Activated naive CD8-positive, alpha-beta T cell (primary cell): ENCODE results near the gene SYNGAP1.
"Not testable (repeated sequence)": the region's sequence is repeated elsewhere in the genome, so short reads cannot be mapped to it uniquely, and the experiment has no call there.

Experiments
- H3K27ac Mint-ChIP-seq: one replicate; pipeline ENCODE4 v1.8.0; 2021; ENCODE audit warnings: mixed read lengths
- H3K27me3 Mint-ChIP-seq: one replicate; pipeline ENCODE4 v1.8.0; 2021; ENCODE audit warnings: mixed read lengths
- H3K36me3 Mint-ChIP-seq: one replicate; pipeline ENCODE4 v1.8.0; 2021; ENCODE audit warnings: mixed read lengths
- H3K4me1 Mint-ChIP-seq: one replicate; pipeline ENCODE4 v1.8.0; 2021; ENCODE audit warnings: low read depth, mixed read lengths
- H3K4me3 Mint-ChIP-seq: one replicate; pipeline ENCODE4 v1.8.0; 2021; ENCODE audit warnings: mild to moderate bottlenecking, mixed read lengths
- H3K9me3 Mint-ChIP-seq: one replicate; pipeline ENCODE4 v1.8.0; 2021; ENCODE audit warnings: low read depth, mixed read lengths

The SYNGAP1 gene

DNA sequence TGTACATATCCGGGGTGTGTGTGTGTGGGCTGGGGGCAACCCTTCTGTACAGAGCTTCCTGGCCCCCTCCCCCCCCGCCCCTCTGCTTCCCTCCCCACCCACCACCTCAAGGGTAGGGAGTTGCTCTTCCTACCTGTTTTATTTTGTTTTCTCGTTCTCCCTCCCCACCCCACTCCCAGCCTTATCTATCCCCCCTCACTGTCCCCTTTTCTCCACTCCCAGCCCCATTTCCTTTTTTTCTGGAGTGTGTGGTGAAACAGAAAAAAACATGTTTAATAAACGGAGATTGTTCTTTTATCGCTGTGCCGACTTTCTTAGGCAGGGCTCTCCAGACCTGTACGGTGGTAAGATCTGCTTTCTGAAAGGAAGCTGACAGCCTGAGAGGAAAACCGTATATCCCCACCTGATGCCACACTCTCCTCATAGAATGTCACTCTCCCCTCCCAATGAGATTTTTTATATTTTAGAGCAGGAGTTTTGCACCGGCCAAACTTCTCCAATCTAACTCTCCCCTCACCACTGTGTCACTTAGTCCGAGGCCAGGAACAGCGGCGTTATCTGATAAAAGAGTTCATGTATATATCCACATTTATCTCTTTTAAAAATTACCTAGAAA is 33.6 kb downstream of the SYNGAP1 start:
- Mint-ChIP-seq H3K4me1 (peaks cover 29% of the 10 kb centered on the region), H3K9me3 (no peaks in the 10 kb centered on the region), H3K27me3 (no peaks in the 10 kb centered on the region), H3K27ac (peak overlapping the region; percentile 81), H3K36me3 (peaks cover 10% of the 10 kb centered on the region), H3K4me3 (peak overlapping the region; percentile 95)

DNA sequence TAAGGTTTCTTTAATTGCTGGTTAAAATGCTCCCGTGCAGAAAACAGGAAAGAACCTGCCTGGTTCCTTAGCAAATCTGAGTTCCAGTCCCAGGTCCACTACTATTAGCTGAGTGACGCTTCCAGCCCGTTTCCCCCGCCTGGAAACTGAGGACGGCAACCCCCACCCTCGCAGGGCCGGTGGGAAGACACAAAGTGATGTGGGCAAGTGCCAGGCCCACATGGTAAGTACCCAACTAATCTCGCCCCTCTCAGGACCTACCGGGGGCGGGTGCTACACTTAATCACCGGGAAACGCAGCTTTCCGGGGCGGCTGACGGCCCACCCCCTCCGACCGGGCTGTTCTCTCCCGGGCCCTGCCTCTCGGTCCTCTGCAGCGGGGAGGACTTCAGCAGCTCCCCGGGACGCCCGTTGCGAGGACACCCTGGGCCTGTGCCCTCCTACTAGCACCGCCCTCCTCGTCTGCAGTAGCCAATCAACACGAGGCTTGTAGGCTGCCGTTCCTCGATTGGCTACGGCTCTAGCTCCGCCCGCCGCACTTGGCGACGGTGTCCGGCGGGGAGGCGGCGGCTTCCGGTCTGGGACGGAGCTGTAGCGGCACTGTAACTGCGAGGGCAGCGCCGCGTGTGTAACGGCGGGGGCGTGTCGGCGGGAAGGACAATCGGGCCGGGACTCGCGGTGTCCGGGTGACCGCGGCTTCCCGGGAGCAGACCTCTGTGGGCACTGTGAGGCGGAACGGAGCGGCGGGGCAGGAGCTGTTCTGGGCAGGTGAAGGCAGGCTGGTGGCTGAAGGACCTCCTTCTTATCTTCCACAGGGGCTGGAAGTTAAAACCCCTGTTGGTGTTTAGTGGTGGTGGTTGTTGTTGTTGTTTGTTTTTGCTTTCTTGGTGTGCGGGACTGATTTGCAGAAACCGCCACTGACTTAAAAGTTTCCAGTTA is 34.4 kb downstream of the SYNGAP1 start, which contains the start of gene ZBTB9:
Gene ZBTB9 (plus strand): TSS at position 568 of the 938 bp plus-strand sequence. CDS start 525 bp downstream, outside the sequence.
- peak within 1 kb of the TSS; percentile 81 for H3K27ac Mint-ChIP-seq
- H3K27me3 Mint-ChIP-seq: no peaks in the 10 kb centered on the region
- H3K4me3 Mint-ChIP-seq: peak within 1 kb of the TSS; percentile 95
- H3K36me3 Mint-ChIP-seq: peaks cover 12% of the 10 kb centered on the region
- H3K9me3 Mint-ChIP-seq: no peaks in the 10 kb centered on the region
- peaks cover 29% of the 10 kb centered on the region for H3K4me1 Mint-ChIP-seq

DNA sequence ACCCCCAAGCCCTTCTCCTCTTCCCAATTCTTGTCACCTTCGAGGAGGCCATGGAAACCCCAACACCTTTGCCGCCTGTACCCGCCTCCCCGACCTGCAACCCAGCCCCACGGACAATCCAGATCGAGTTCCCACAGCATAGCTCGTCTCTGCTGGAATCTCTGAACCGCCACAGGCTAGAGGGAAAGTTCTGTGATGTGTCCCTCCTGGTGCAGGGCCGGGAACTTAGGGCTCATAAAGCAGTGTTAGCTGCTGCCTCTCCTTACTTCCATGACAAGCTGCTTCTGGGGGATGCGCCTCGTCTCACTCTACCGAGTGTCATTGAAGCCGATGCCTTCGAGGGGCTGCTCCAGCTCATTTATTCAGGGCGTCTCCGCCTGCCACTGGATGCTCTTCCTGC is 35.2 kb downstream of the SYNGAP1 start:
- H3K4me3 Mint-ChIP-seq: peak overlapping the region; percentile 95
- no peaks in the 10 kb centered on the region for H3K27me3 Mint-ChIP-seq
- peaks cover 29% of the 10 kb centered on the region for H3K4me1 Mint-ChIP-seq
- peak overlapping the region; percentile 81 for H3K27ac Mint-ChIP-seq
- peaks cover 12% of the 10 kb centered on the region for H3K36me3 Mint-ChIP-seq
- no peaks in the 10 kb centered on the region for H3K9me3 Mint-ChIP-seq

DNA sequence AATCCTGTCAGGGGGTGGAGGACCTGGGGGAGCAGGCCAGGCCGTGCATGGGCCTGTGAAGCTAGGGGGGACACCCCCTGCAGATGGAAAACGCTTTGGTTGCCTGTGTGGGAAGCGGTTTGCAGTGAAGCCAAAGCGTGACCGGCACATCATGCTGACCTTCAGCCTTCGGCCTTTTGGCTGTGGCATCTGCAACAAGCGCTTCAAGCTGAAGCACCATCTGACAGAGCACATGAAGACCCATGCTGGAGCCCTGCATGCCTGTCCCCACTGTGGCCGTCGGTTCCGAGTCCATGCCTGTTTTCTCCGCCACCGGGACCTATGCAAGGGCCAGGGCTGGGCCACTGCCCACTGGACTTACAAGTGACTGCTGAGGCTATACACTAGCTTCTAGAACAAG is 36.3 kb downstream of the SYNGAP1 start:
- Mint-ChIP-seq H3K4me1 (peaks cover 29% of the 10 kb centered on the region), H3K36me3 (peaks cover 12% of the 10 kb centered on the region), H3K4me3 (peak overlapping the region; percentile 46), H3K9me3 (no peaks in the 10 kb centered on the region), H3K27me3 (no peaks in the 10 kb centered on the region), H3K27ac (no peak overlapping the region)

DNA sequence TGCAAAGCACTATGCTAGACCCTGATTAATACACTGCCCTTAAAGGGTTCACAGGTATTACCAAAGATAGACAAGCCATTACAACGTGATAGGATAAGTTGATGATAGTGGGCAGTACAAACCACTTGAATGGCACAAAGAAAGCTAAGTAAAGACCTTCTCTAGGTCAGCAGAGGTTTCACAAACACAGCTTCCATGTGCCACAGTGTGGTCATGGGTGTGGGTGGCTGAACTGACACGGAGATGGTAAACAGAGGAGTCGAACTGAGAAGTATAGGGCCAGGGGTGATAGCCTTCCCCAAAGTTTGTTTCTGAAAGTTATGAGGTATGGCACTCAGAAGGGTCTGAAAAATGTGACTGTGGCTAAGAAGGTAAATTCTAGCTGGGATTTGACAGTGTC is 38.8 kb downstream of the SYNGAP1 start:
- no peaks in the 10 kb centered on the region for H3K27me3 Mint-ChIP-seq
- H3K4me3 Mint-ChIP-seq: no peak overlapping the region
- H3K36me3 Mint-ChIP-seq: peaks cover 12% of the 10 kb centered on the region
- peaks cover 18% of the 10 kb centered on the region for H3K4me1 Mint-ChIP-seq
- H3K9me3 Mint-ChIP-seq: no peaks in the 10 kb centered on the region
- no peak overlapping the region for H3K27ac Mint-ChIP-seq

DNA sequence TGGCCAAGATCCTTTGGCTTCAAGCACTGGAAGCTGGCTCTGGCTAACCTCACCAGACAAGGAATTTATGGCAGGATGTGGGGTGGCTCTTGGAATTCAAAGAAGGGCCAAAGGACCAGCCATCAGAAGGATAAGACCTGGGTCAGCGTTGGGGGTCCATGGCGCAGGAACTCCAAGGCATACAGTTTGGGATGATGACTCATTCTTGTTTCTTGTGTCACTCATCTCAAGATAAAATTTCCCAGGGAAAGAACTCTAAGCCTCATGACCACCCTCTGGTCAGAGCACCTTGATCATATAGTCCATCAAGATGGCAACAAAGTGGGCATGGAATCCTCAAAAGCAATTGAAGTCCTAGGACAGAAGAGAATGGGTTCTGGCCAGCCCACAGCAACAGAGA is 39.4 kb downstream of the SYNGAP1 start:
- Mint-ChIP-seq H3K9me3 (no peaks in the 10 kb centered on the region), H3K4me3 (no peak overlapping the region)

DNA sequence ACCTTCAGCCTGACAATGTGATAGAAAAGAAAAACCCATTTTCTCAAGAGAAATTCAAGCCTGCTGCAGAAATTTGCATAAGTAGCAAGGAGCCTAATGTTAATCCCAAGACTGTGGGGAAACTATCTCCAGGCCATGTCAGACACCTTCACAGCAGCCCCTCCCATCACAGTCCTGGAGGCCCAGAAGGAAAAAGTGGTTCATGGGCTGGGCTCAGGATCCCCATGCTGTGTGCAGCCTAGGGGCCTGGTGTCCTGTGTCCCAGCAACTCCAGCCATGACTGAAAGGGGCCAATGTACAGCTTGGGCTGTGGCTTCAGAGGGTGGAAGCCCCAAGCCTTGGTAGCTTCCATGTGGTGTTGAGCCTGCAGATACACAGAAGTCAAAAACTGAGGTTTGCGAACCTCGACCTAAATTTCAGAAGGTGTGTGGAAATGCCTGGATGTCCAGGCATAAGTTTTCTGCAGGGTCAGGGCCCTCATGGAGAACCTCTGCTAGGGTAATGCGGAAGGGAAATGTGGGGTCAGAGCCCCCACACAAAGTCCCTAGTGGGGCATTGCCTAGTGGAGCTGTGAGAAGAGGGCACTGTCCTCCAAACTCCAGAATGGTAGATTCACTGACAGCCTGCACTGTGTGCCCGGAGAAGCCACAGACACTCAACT is 46.3 kb downstream of the SYNGAP1 start:
- Mint-ChIP-seq H3K27ac (no peak overlapping the region), H3K36me3 (no peaks in the 10 kb centered on the region), H3K9me3 (no peaks in the 10 kb centered on the region), H3K27me3 (no peaks in the 10 kb centered on the region), H3K4me3 (no peak overlapping the region), H3K4me1 (no peaks in the 10 kb centered on the region)

More for the DNA sequence above, 39.4 kb downstream of the SYNGAP1 start:
- Mint-ChIP-seq H3K4me1 (peaks cover 17% of the 10 kb centered on the region), H3K27ac (no peak overlapping the region), H3K27me3 (no peaks in the 10 kb centered on the region), H3K36me3 (peaks cover 12% of the 10 kb centered on the region)

DNA sequence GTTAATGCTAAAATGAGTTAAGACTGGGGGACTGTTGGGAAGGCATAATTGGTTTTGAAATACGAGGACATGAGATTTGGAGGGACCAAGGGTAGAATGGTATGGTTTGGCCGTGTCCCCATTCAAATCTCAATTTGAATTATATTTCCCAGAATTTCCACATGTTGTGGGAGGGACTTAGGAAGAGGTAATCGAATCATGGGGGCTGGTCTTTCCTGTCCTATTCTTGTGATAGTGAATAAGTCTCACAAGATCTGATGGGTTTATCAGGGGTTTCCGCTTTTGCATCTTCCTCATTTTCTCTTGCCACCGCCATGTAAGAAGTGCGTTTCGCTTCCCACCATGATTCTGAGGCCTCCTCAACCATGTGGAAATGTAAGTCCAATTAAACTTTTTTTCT is 47.2 kb downstream of the SYNGAP1 start:
- H3K27ac Mint-ChIP-seq: no peak overlapping the region
- no peaks in the 10 kb centered on the region for H3K9me3 Mint-ChIP-seq
- H3K27me3 Mint-ChIP-seq: no peaks in the 10 kb centered on the region
- H3K4me3 Mint-ChIP-seq: no peak overlapping the region
- no peaks in the 10 kb centered on the region for H3K36me3 Mint-ChIP-seq
- no peaks in the 10 kb centered on the region for H3K4me1 Mint-ChIP-seq

DNA sequence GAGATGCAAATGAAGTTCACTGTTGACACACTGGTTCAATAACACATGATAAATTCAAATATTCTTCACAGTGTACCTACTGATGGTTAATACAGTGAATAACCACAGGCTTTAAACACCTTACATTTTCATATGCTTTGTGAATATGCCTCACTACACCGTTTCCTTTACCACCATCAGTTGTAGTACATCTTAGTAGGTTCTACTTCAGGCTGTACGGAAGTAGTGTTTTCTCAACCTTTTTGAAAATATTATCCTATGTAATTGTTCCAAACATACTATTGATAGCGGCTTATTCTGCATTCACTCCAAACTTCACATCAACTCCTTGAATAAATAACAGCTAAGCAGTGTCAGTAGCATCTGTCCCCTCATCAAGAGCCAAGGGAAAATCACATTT is 49.8 kb downstream of the SYNGAP1 start:
- Mint-ChIP-seq H3K4me1 (no peaks in the 10 kb centered on the region), H3K9me3 (no peaks in the 10 kb centered on the region), H3K27me3 (no peaks in the 10 kb centered on the region), H3K4me3 (no peak overlapping the region), H3K36me3 (no peaks in the 10 kb centered on the region), H3K27ac (no peak overlapping the region)

DNA sequence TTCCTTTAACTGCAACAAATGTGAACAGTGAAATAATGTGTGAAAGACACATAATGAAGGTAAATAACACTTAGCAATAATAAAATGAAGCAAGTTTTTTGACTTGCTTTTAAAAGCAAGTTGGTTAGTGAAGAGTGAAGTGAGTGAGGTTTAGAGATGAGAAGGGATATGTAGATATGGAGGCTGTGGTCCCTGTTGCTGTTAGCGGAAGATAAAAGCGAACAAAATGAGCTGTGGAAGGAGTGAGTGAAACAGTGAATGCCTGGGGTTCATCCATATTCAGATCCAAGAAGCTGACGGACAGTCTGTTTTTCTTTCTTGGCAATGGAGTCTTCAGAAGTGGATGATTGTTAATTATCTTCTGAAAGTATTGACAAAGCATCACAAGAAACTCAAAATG is 58.0 kb downstream of the SYNGAP1 start:
- Mint-ChIP-seq H3K27me3 (no peaks in the 10 kb centered on the region), H3K27ac (no peak overlapping the region), H3K9me3 (no peaks in the 10 kb centered on the region), H3K4me1 (no peaks in the 10 kb centered on the region), H3K4me3 (no peak overlapping the region), H3K36me3 (no peaks in the 10 kb centered on the region)

DNA sequence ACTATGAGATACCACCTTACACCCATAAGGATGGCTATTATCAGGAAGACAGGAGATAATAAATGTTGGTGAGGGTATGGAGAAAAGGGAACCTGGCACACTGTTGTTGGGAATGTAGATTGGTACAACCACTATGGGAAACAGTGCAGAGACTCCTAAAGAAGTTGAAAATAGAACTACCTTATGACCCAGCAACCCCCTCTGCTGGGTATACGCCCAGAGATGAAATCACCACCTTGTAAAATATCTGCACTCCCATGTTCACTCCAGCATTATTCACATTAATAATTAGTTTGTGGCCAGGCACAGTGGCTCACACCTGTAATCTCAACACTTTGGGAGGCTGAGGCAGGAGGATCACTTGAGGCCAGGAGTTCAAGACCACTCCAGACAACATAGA is 61.3 kb downstream of the SYNGAP1 start:
- H3K27ac Mint-ChIP-seq: no peak overlapping the region
- H3K4me3 Mint-ChIP-seq: no peak overlapping the region
- no peaks in the 10 kb centered on the region for H3K4me1 Mint-ChIP-seq
- H3K27me3 Mint-ChIP-seq: no peaks in the 10 kb centered on the region
- H3K36me3 Mint-ChIP-seq: no peaks in the 10 kb centered on the region
- no peaks in the 10 kb centered on the region for H3K9me3 Mint-ChIP-seq

DNA sequence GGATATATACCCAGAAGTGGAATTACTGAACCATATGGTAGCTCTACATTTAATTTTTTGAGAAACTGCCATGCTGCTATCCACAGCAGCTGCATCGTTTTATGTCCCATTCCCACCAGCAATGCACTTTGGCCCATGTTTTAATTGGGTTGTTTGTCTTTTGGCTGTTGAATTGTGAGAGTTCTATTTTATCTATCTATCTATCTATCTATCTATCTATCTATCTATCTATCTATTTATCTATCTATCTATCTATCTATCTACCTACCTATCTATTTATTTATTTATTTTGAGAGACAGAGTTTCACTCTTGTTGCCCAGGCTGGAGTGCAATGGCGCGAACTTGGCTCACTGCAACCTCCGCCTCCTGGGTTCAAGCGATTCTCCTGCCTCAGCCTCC is 62.8 kb downstream of the SYNGAP1 start:
- H3K27ac Mint-ChIP-seq, H3K36me3 Mint-ChIP-seq, H3K4me1 Mint-ChIP-seq, H3K4me3 Mint-ChIP-seq, H3K9me3 Mint-ChIP-seq, H3K27me3 Mint-ChIP-seq: not testable (repeated sequence)

DNA sequence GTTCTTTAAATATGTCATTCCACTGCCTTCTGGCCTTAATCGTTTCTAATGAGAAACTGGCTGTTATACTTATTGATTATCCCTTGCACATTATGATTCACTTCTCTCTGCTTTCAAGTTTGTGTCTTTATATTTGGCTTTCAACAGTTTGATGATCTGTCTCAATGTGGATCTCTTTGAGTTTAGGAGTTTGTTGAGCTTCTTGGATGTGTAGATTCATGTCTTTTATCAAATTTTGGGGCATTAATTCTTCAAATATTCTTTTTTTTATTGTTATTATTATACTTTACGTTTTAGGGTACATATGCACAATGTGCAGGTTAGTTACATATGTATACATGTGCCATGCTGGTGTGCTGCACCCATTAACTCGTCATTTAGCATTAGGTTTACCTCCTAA is 63.8 kb downstream of the SYNGAP1 start:
- Mint-ChIP-seq H3K4me1 (no peaks in the 10 kb centered on the region), H3K27ac (no peak overlapping the region), H3K9me3 (no peaks in the 10 kb centered on the region), H3K4me3 (no peak overlapping the region), H3K27me3 (no peaks in the 10 kb centered on the region), H3K36me3 (no peaks in the 10 kb centered on the region)

DNA sequence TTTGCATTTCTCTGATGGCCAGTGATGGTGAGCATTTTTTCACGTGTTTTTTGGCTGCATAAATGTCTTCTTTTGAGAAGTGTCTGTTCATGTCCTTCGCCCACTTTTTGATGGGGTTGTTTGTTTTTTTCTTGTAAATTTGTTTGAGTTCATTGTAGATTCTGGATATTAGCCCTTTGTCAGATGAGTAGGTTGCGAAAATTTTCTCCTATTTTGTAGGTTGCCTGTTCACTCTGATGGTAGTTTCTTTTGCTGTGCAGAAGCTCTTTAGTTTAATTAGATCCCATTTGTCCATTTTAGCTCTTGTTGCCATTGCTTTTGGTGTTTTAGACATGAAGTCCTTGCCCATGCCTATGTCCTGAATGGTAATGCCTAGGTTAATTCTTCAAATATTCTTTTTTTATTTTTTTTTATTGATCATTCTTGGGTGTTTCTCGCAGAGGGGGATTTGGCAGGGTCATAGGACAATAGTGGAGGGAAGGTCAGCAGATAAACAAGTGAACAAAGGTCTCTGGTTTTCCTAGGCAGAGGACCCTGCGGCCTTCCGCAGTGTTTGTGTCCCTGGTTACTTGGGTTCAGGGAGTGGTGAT is 64.9 kb downstream of the SYNGAP1 start:
- H3K9me3 Mint-ChIP-seq, H3K4me3 Mint-ChIP-seq, H3K4me1 Mint-ChIP-seq, H3K27me3 Mint-ChIP-seq, H3K36me3 Mint-ChIP-seq, H3K27ac Mint-ChIP-seq: not testable (repeated sequence)

DNA sequence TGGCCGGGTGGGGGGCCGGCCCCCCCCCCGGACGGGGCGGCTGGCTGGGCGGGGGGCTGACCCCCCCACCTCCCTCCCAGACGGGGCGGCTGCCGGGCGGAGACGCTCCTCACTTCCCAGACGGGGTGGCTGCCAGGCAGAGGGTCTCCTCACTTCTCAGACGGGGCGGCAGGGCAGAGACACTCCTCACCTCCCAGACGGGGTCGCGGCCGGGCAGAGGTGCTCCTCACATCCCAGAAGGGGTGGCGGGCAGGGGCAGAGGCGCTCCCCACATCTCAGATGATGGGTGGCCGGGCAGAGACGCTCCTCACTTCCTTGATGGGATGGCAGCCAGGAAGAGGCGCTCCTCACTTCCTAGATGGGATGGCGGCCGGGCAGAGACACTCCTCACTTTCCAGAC is 65.8 kb downstream of the SYNGAP1 start:
- H3K27me3 Mint-ChIP-seq, H3K36me3 Mint-ChIP-seq, H3K9me3 Mint-ChIP-seq, H3K4me3 Mint-ChIP-seq, H3K4me1 Mint-ChIP-seq, H3K27ac Mint-ChIP-seq: not testable (repeated sequence)
